ENCODE measurements around the gene LMAN2. TPM values are rescaled to one million over a fixed set of nuclear protein-coding genes. Genes with fewer than 3 reads are reported as not detected.

Gene LMAN2
- total RNA-seq, 1 experiment from 2014 or later: 128 TPM

DNA sequence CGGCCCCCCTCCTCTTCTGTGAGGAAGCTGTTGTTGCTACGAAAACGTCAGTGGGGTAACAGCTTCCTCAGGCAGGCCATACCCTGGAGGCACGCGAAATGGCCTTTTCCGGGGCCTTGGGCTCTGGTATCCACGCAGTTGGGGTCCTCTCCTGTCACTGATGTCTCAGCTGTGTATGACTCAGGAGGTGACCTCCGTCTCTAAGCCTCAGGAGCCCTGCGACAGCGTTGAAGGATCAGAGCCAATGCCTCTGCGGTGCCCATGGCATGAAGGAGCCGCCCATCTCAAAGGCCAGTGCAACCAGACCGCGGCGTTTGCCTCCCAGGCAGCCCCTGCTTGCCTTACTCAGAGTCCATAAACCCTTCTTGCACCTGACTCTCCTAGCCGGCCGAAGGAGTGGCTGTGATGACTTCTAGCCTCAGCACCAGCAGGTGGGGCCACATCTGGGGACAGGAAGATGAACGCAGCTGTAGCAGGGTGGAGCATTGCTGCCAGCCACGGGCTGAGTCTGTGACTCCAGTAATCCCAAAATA is 38.8 kb downstream of the LMAN2 start:
- ATAC-seq (peak; percentile 44), DNase-seq (ENCODE audit: low read depth, low spot score) (peak; percentile 51)
- Histone ChIP-seq H3K9ac (ENCODE audit: low read length) (peak overlapping the region; percentile 87), H3K9me2 (ENCODE audit: insufficient read depth) (no peaks in the 10 kb centered on the region), H3K36me3 (ENCODE audit: control insufficient read depth in 1 of 2, insufficient read depth in 2 of 2, low read length in 2 of 2) (no peaks in the 10 kb centered on the region), H3K9me3 (ENCODE audit: control insufficient read depth in 1 of 2, insufficient read depth in 1 of 2, low read depth in 1 of 2, low read length in 2 of 2) (no peaks in the 10 kb centered on the region), H4K20me1 (ENCODE audit: insufficient read depth) (no peaks in the 10 kb centered on the region), H2AFZ (ENCODE audit: low read depth, low read length, poor library complexity, severe bottlenecking) (no peak overlapping the region), H3K4me1 (ENCODE audit: control insufficient read depth in 1 of 2, insufficient read depth in 2 of 2, low read length in 2 of 2) (peaks cover 18 to 45% of the 10 kb centered on the region in 2 experiments), H3K27me3 (ENCODE audit: insufficient read depth, low read length) (no peaks in the 10 kb centered on the region), H3K79me2 (ENCODE audit: insufficient read depth, low read length) (no peaks in the 10 kb centered on the region), H3K4me3 (replicated peaks in 1 of 2; ENCODE audit: low read depth in 1 of 2, low read length in 2 of 2) (peak overlapping the region; percentile 44 to 87), H3K4me2 (ENCODE audit: low read length) (peak overlapping the region; percentile 79), H3K27ac (ENCODE audit: low read depth, low read length) (peak overlapping the region; percentile 82)
- intact Hi-C loops (cut with micrococcal nuclease): loop anchor here (5.0 kb wide), 1 partner anchor 185 kb away; the partner anchor contains the start of gene PDLIM7
- TF ChIP-seq FOSL1 (IDR thresholded peaks at IDR 0.05; ENCODE audit: low read depth) (no peak), CTCF (IDR thresholded peaks at IDR 0.05 in 2 of 3, conservative IDR thresholded peaks at IDR 0.05 in 1 of 3; ENCODE audit: borderline replicate concordance in 1 of 3, insufficient read depth in 1 of 3, low read depth in 2 of 3, low read length in 2 of 3) (peak in 1 of 3 experiments; percentile 27; a peak in 2 of 6 replicates)
- TSS peak; percentile 79 for BruUV-seq (replicated peaks)
- CTCF ChIA-PET: interaction anchor here (0.7 to 1.5 kb wide), 4 partner anchors 56 to 182 kb away, joined by 3 to 7 read pairs (median 4); no protein-coding TSS in a partner anchor
- POLR2A ChIA-PET: interaction anchor here (0.6 to 1.0 kb wide), 3 partner anchors 55 to 185 kb away, joined by 3 to 8 read pairs (median 5); partner anchors contain the start of genes GRK6 and PDLIM7
- RAD21 ChIA-PET (ENCODE audit: low non-redundant PET in 1 of 2, low total read pairs in 2 of 2, uncharacterized antibody in 2 of 2, unreplicated experiment in 2 of 2): interaction anchor here in 1 of 2 experiments (1.0 kb wide), 1 partner anchor 199 kb away, joined by 5 read pairs; no protein-coding TSS in a partner anchor
